ENCODE data around the gene MTCL1.
"Not testable (repeated sequence)": the region's sequence is repeated elsewhere in the genome, so short reads cannot be mapped to it uniquely, and the experiment has no call there.

Gene MTCL1

GRCh38 chr18:8741117-8741516 is 35.8 kb downstream of the MTCL1 start:
- in situ Hi-C loops (cut with HindIII; ENCODE audit: low sequenced_read_pairs), result no loop called here

GRCh38 chr18:8741532-8741931 is 36.2 kb downstream of the MTCL1 start:
- in situ Hi-C loops (cut with HindIII; ENCODE audit: low sequenced_read_pairs), result no loop called here

- in situ Hi-C loops (cut with HindIII; ENCODE audit: low sequenced_read_pairs), result no loop called here
Observed at GRCh38 chr18:8742387-8743361, 37.3 kb downstream of the MTCL1 start.

- in situ Hi-C loops (cut with HindIII; ENCODE audit: low sequenced_read_pairs), result no loop called here
Observed at GRCh38 chr18:8744038-8744437, 38.7 kb downstream of the MTCL1 start.

- in situ Hi-C loops (cut with HindIII; ENCODE audit: low sequenced_read_pairs), result no loop called here
Observed at GRCh38 chr18:8744656-8745055, 39.3 kb downstream of the MTCL1 start.

- in situ Hi-C loops (cut with HindIII; ENCODE audit: low sequenced_read_pairs), result no loop called here
Observed at GRCh38 chr18:8745355-8746014, 40.1 kb downstream of the MTCL1 start.

GRCh38 chr18:8747440-8747937 is 42.1 kb downstream of the MTCL1 start:
- in situ Hi-C loops (cut with HindIII; ENCODE audit: low sequenced_read_pairs), result no loop called here

- in situ Hi-C loops (cut with HindIII; ENCODE audit: low sequenced_read_pairs), result no loop called here
Observed at GRCh38 chr18:8749492-8749891, 44.1 kb downstream of the MTCL1 start.

- in situ Hi-C loops (cut with HindIII; ENCODE audit: low sequenced_read_pairs), result no loop called here
Observed at GRCh38 chr18:8750954-8751415, 45.6 kb downstream of the MTCL1 start.

GRCh38 chr18:8751692-8752091 is 46.3 kb downstream of the MTCL1 start:
- in situ Hi-C loops (cut with HindIII; ENCODE audit: low sequenced_read_pairs), result no loop called here

- in situ Hi-C loops (cut with HindIII; ENCODE audit: low sequenced_read_pairs), result no loop called here
Observed at GRCh38 chr18:8752329-8752728, 47.0 kb downstream of the MTCL1 start.

GRCh38 chr18:8754995-8755960 is 49.9 kb downstream of the MTCL1 start:
- in situ Hi-C loops (cut with HindIII; ENCODE audit: low sequenced_read_pairs), result no loop called here

GRCh38 chr18:8756571-8756970 is 51.2 kb downstream of the MTCL1 start:
- in situ Hi-C loops (cut with HindIII; ENCODE audit: low sequenced_read_pairs), result no loop called here

- in situ Hi-C loops (cut with HindIII; ENCODE audit: low sequenced_read_pairs), result no loop called here
Observed at GRCh38 chr18:8757396-8757997, 52.1 kb downstream of the MTCL1 start.

- in situ Hi-C loops (cut with HindIII; ENCODE audit: low sequenced_read_pairs), result no loop called here
Observed at GRCh38 chr18:8758466-8758865, 53.1 kb downstream of the MTCL1 start.

GRCh38 chr18:8760984-8761383 is 55.6 kb downstream of the MTCL1 start:
- in situ Hi-C loops (cut with HindIII; ENCODE audit: low sequenced_read_pairs), result no loop called here

GRCh38 chr18:8761535-8761934 is 56.2 kb downstream of the MTCL1 start:
- in situ Hi-C loops (cut with HindIII; ENCODE audit: low sequenced_read_pairs), result not testable (repeated sequence)

GRCh38 chr18:8762968-8763367 is 57.6 kb downstream of the MTCL1 start:
- in situ Hi-C loops (cut with HindIII; ENCODE audit: low sequenced_read_pairs), result no loop called here

- in situ Hi-C loops (cut with HindIII; ENCODE audit: low sequenced_read_pairs), result no loop called here
Observed at GRCh38 chr18:8763611-8764010, 58.3 kb downstream of the MTCL1 start.

GRCh38 chr18:8765783-8766463 is 60.6 kb downstream of the MTCL1 start:
- in situ Hi-C loops (cut with HindIII; ENCODE audit: low sequenced_read_pairs), result loop anchor here (5.0 kb wide), 1 partner anchor 34 kb away; no protein-coding TSS in a partner anchor
